ENCODE data around the gene PROM2.

PROM2 gene

GRCh38 chr2:95325026-95325425 is 50.8 kb downstream of the PROM2 start:
- no peak for DNase-seq

GRCh38 chr2:95325590-95326432 is 51.6 kb downstream of the PROM2 start:
- no peak for DNase-seq

DNA sequence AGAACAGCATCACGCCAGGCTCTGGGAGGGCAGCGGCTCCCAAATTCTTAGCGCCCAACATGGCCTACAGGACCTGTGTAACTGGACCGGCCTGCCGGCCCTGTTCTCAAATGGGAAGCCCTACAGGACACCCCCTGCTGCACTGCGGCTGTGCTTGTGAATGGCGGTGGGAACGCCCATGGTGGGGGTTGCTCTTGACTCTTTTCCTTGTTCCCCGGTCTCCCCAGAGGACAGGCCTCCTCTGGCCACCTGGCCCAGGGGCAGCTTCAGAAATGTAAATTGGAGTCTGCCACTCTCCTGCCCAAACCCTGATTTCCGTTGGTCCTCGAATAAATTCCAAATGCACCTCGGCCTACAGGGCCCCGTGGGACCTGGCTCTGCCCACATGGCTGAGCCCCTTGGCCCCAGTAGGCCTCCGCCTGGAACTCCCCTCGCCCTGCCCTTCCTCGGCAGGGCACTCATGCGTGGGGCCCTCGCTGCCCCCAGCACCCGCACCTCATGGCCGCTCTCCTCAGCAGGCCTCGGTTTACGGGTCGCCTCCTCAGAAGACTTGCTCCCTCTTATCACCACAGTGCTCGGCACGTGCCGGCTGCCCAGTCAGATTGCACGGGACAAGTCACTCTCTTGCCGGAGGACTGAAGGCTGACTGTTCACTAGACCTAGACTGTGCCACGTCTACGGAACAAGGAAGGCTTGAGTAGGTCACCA is 52.3 kb downstream of the PROM2 start:
- DNase-seq, result no peak

DNA sequence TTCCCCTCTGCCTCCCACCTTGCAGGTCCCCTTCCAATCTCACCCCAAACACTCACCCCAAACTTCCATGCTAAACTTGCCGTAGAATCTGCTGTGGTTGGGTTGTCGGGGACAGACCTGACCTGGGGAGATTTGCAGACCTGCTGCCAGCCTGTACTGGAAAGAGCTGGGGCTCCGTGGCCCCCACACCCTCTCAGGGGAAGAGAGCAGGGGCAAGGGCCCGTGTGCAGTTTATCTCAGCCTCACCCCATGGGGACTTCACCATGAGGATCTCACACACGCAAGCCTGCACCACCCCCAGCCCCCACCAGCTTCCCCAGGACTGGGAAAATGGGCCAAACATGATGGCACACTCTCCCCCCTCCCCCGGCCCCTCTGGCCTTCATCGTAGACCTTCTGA is 53.6 kb downstream of the PROM2 start:
- DNase-seq, result no peak

- no peak for DNase-seq
Measured at GRCh38 chr2:95328358-95329125, 54.3 kb downstream of the PROM2 start.

- no peak for DNase-seq
Measured at GRCh38 chr2:95329401-95329800, 55.2 kb downstream of the PROM2 start.

- DNase-seq, result no peak
Measured at GRCh38 chr2:95329891-95330793, 55.9 kb downstream of the PROM2 start.

GRCh38 chr2:95330794-95331338 is 56.6 kb downstream of the PROM2 start:
- no peak for DNase-seq

GRCh38 chr2:95331606-95332005 is 57.4 kb downstream of the PROM2 start:
- DNase-seq, result no peak

GRCh38 chr2:95332036-95332435 is 57.8 kb downstream of the PROM2 start:
- DNase-seq, result no peak

DNA sequence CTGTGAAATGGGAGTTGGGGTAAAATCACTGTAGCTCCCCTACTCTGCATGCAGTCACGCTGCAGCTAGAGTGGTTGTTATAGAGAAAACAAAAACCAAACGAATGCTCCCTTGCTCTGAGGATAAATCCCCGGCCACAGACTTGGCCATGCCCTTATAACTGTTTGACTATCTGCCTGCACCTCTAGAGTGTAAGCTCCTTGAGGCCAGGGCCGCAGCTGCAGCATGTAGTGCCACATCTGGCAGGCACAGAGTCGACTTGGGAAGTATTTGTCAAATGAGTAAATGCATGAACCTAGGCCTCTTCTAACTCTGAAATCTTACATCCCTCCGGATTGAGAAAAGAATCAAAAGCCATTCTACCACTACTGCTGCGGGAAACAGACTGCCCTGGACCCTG is 58.8 kb downstream of the PROM2 start:
- DNase-seq, result no peak

DNA sequence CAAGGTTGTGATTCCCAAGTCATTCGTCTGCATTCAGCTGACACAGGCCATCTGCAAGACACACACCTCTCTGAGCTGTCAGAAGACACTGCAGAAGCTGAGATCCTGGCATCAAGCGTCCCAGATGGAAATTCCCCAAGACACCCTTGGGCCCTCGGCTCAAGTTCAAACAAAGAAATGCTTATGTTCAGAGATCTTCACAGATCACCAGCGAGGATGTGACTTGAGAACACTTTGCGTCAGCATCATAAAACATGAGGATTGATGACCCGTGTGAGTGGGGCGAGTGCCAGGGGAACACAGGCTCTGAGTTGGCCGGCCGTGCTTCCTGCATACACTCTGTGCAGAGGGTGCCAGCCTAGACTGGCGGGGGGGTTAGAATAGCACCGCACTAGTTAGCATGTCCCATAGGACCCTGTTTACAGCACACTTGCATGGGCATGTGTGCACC is 59.7 kb downstream of the PROM2 start:
- no peak for DNase-seq

DNA sequence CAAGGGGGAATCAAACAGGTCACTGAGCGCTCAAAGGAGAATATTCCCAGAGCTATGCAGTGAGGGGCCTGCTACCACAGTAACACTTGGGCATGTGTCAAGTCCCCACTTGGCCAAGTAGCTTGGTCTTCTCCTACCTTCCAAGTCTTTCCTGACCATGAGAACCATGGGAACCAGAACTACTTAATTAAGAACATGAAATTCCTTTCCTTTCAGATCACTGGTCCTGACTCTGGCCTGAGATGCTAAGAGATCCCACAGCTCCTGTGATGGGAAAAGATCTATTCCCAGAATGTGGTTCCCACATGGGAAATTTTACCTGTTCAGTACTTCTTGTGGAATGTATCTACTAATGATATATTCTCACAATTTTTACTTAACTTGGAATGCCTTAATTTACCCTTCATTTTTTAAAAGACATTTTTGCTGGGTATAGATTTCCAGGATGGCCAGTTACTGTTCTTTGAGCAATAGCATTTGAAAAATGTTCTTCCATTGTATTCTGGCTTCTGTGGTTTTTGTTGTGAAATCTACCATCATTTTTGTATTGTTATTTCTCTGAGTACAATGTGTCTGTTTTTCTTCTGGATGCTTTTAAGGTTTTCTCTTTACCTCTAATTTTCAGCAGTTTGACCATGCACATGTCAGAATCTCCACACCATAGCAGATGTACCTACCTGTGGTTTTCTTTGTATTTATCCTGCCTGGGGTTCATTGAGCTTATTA is 60.8 kb downstream of the PROM2 start:
- DNase-seq, result no peak

DNA sequence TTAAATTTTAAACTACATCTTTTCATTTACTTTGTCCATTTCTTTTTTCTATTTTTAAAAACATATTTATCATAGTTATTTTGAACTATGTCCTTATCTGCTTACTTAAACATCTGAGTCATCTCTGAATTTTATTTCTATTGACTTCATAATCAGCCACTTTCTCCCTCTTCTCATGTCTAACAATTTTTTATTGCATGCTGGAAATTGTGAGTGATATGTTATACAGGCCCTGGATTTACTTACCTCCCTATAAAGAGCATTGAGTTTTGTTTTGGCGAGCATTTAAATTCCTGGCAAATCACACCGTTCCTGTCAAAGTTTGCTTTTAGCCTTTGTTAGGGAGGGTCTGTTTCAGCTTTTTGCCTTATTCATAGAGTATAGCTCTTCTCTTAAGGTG is 62.2 kb downstream of the PROM2 start:
- no peak for DNase-seq

DNA sequence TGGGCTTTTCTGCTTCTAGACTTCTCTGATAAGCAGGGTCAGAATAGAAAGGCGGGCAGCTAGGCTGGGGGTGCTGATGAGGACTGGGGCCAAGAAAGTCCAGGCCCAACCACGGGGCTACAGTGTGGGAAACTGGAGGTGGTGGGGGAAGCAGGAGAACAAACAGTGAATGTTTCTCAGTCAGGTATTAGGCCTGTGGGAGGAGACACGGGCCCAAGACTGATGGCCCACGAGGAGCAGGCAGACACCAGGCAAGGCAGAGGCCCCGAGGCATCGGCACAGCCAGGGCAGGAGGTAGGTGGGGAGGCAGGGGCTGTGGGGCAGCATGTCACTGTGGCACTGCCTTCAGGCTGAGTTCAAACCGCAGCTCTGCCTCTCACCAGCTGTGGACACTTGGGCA is 63.6 kb downstream of the PROM2 start:
- DNase-seq, result no peak
